ENCODE results near the gene SRCAP.

The SRCAP gene

GRCh38 chr16:30656974-30657865 lies 41.8 kb upstream of the SRCAP start:
- no peaks in the 10 kb centered on the region for H3K9me3 ChIP-seq (ENCODE audit: control insufficient read depth in 1 of 2, low read length in 2 of 2)
- H3K36me3 ChIP-seq (ENCODE audit: control insufficient read depth in 1 of 2, insufficient read depth in 2 of 2, low read length in 2 of 2) = peaks cover 38 to 54% of the 10 kb centered on the region in 2 donors
- peak overlapping the region; percentile 62 to 65 for H3K4me3 ChIP-seq (ENCODE audit: low read depth in 1 of 2, low read length in 2 of 2)
- no peaks in the 10 kb centered on the region for H3K27me3 ChIP-seq (ENCODE audit: low read depth, low read length)
- peak overlapping the region; percentile 92 for H3K27ac ChIP-seq (ENCODE audit: low read length)
- peaks cover 27 to 43% of the 10 kb centered on the region in 2 donors for H3K4me1 ChIP-seq (ENCODE audit: control insufficient read depth in 1 of 2, insufficient read depth in 2 of 2, low read length in 2 of 2)

DNA sequence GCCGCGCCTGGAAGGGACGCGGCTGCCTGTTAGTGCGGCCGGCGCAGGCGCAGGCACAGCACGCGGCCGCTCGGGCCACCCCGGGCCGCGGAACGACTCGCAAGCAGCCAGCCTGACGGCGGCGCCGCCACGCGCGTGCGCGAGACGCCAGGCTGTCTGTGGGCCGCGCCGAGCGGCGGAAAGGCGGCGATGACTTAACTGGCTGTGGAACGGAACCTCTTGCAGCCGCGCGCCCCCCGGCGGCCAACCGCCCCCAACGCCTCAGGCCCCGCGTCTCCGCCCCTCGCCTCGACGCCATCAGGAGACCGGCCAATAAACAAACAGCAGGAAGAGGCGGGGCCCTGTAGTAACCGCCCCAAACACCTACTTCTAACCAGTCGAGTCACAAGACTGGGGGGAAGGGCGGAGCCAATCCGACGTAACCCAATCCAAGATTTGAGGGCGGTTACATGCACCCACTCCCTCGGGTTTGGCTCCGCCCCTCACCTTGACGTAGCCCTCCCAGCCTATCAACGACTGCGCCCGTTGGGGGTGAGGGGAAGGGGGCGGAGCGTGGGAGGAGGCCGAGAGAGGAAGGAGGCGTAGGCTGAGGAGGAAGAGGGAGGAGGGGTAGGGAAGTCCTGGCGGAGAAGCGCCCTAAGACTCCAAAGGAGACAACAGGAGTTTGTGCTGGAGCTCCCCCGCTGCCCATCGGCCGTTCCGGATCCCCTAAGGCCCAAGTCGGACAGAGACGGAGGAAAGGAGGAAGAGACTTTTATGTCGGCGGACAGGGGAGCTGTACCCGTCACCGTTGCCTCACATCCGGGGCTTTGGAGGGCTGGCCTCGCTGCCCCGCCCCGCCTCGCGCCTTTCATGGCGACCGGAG lies 40.9 kb upstream of the SRCAP start, which contains the start of gene FBRS:
FBRS (plus strand) TSS at position 566 of the 865 bp plus-strand sequence. CDS start 1,088 bp downstream, outside the sequence.
- H3K4me1 ChIP-seq (ENCODE audit: control insufficient read depth in 1 of 2, insufficient read depth in 2 of 2, low read length in 2 of 2) = peaks cover 24 to 43% of the 10 kb centered on the region in 2 donors
- peaks cover 38 to 58% of the 10 kb centered on the region in 2 donors for H3K36me3 ChIP-seq (ENCODE audit: control insufficient read depth in 1 of 2, insufficient read depth in 2 of 2, low read length in 2 of 2)
- H3K27me3 ChIP-seq (ENCODE audit: low read depth, low read length) = no peaks in the 10 kb centered on the region
- peak within 1 kb of the TSS; percentile 98 for H3K27ac ChIP-seq (ENCODE audit: low read length)
- H3K4me3 ChIP-seq (ENCODE audit: low read depth in 1 of 2, low read length in 2 of 2) = peak within 1 kb of the TSS; percentile 84 to 92
- no peaks in the 10 kb centered on the region for H3K9me3 ChIP-seq (ENCODE audit: control insufficient read depth in 1 of 2, low read length in 2 of 2)

DNA sequence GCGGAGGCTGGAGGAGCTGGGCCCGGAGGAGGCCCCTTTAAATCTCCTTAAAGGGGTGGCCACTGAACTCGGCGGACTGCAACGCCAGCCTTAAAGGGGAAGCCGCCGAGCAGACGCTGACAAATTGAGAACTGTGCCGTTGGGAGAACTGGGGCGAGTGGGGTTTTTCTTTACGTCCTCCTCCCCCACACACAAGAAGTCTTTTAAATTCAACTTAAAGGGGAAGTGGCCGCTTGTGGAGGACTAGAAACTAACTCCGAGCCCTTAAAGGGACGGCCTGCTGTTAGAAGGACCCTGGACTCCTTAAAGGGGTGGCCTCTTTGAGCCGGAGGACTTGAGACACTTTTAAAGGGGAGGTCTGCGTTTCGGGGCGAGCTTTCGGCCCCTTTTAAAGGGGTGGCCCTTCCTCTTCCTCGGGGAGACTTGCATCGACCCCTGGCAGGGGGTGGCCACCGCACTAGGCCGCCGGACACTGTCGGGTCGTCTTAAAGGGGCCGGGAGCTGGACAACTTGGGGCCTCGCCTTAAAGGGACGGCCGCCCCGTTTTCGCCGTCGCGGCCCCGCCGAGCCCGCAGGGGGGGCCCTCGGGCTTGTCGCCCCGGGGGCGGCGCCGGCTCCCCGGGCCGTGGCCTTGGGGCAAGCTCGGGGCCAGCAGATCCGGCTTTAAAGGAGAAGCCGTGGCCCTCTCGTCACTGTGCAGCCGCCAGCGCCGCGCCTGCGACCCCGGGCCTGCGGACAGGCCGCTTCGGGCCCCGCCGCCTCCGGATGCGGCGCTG lies 40.1 kb upstream of the SRCAP start:
- Histone ChIP-seq H3K27ac (ENCODE audit: low read length) (peak overlapping the region; percentile 98), H3K4me1 (ENCODE audit: control insufficient read depth in 1 of 2, insufficient read depth in 2 of 2, low read length in 2 of 2) (peaks cover 24 to 50% of the 10 kb centered on the region in 2 donors), H3K4me3 (ENCODE audit: low read depth in 1 of 2, low read length in 2 of 2) (peak overlapping the region; percentile 84 to 92), H3K27me3 (ENCODE audit: low read depth, low read length) (no peaks in the 10 kb centered on the region), H3K36me3 (ENCODE audit: control insufficient read depth in 1 of 2, insufficient read depth in 2 of 2, low read length in 2 of 2) (peaks cover 45 to 58% of the 10 kb centered on the region in 2 donors), H3K9me3 (ENCODE audit: control insufficient read depth in 1 of 2, low read length in 2 of 2) (no peaks in the 10 kb centered on the region)

DNA sequence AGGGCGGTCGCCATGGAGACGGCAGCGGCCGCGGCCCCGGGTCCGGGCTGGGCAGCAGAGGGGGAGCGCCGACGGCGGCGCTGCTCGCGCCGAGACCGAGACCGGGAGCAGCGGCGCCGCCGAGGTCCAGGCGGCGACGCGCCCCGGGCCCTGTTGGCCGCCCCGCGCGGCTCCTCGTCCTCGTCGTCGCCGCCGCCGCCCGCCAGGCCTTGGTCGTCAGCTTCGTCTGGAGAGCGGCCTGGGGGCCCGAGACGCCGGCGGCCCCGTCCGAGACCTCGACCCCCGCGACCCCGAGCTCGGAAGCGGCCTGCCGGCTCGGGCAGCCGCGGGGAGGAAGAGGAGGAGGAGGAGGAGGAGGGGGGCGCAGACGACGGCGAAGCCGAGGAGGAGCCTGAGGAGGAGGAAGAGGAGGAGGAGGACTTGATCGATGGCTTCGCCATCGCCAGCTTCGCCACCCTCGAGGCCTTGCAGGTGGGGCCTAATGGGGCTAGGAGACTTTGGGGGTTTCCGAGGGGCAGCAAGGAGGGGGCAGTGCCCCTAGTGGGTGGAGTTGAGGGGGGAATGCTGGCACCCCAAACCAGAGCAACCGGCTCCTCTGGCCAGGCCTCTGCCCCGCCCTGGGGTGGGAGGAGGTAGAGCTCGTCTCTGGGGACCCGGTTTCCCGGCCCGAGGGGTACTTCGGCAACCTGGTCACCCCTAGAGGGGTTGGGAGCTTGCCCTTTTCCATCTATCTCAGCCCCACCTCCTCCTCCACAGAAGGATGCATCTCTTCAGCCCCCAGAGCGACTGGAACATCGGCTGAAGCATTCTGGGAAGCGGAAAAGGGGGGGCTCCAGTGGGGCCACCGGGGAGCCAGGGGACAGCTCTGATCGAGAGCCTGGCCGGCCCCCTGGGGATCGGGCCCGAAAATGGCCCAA lies 39.2 kb upstream of the SRCAP start:
- no peaks in the 10 kb centered on the region for H3K9me3 ChIP-seq (ENCODE audit: control insufficient read depth in 1 of 2, low read length in 2 of 2)
- no peaks in the 10 kb centered on the region for H3K27me3 ChIP-seq (ENCODE audit: low read depth, low read length)
- H3K4me1 ChIP-seq (ENCODE audit: control insufficient read depth in 1 of 2, insufficient read depth in 2 of 2, low read length in 2 of 2) = peaks cover 24 to 49% of the 10 kb centered on the region in 2 donors
- H3K36me3 ChIP-seq (ENCODE audit: control insufficient read depth in 1 of 2, insufficient read depth in 2 of 2, low read length in 2 of 2) = peaks cover 40 to 55% of the 10 kb centered on the region in 2 donors
- peak overlapping the region; percentile 87 to 92 for H3K4me3 ChIP-seq (ENCODE audit: low read depth in 1 of 2, low read length in 2 of 2)
- peak overlapping the region; percentile 98 for H3K27ac ChIP-seq (ENCODE audit: low read length)

- H3K4me3 ChIP-seq (ENCODE audit: low read depth in 1 of 2, low read length in 2 of 2) = peak overlapping the region; percentile 87 to 92
- H3K9me3 ChIP-seq (ENCODE audit: control insufficient read depth in 1 of 2, low read length in 2 of 2) = no peaks in the 10 kb centered on the region
- H3K27ac ChIP-seq (ENCODE audit: low read length) = peak overlapping the region; percentile 80
- no peaks in the 10 kb centered on the region for H3K27me3 ChIP-seq (ENCODE audit: low read depth, low read length)
- peaks cover 42 to 55% of the 10 kb centered on the region in 2 donors for H3K36me3 ChIP-seq (ENCODE audit: control insufficient read depth in 1 of 2, insufficient read depth in 2 of 2, low read length in 2 of 2)
- H3K4me1 ChIP-seq (ENCODE audit: control insufficient read depth in 1 of 2, insufficient read depth in 2 of 2, low read length in 2 of 2) = peaks cover 24 to 49% of the 10 kb centered on the region in 2 donors
Observed at GRCh38 chr16:30660424-30661261, 38.3 kb upstream of the SRCAP start.

- no peaks in the 10 kb centered on the region for H3K27me3 ChIP-seq (ENCODE audit: low read depth, low read length)
- peaks cover 21 to 41% of the 10 kb centered on the region in 2 donors for H3K4me1 ChIP-seq (ENCODE audit: control insufficient read depth in 1 of 2, insufficient read depth in 2 of 2, low read length in 2 of 2)
- no peak overlapping the region for H3K4me3 ChIP-seq (ENCODE audit: low read depth in 1 of 2, low read length in 2 of 2)
- H3K27ac ChIP-seq (ENCODE audit: low read length) = no peak overlapping the region
- no peaks in the 10 kb centered on the region for H3K9me3 ChIP-seq (ENCODE audit: control insufficient read depth in 1 of 2, low read length in 2 of 2)
- peaks cover 55 to 62% of the 10 kb centered on the region in 2 donors for H3K36me3 ChIP-seq (ENCODE audit: control insufficient read depth in 1 of 2, insufficient read depth in 2 of 2, low read length in 2 of 2)
Observed at GRCh38 chr16:30662449-30662848, 36.5 kb upstream of the SRCAP start.

DNA sequence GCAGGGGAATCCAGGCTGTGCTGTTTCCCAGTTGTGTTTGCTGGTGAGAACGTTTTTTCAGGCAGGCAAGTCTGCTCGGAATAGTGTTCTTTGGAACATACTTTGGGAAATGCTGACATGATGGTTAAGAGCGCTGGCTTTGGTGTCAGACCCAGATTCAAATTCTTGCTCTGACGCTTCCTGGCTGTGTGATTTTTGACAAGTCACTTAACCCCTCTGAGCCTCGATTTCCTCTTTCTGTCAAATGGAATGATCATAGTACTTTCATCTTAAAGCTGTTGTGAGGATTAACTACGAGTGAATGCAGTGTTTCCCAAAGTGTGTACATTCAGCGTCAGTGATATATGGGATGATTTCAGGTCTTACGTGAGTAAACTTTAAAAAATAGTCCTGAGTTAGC lies 35.9 kb upstream of the SRCAP start:
- Histone ChIP-seq H3K9me3 (ENCODE audit: control insufficient read depth in 1 of 2, low read length in 2 of 2) (no peaks in the 10 kb centered on the region), H3K36me3 (ENCODE audit: control insufficient read depth in 1 of 2, insufficient read depth in 2 of 2, low read length in 2 of 2) (peaks cover 61 to 68% of the 10 kb centered on the region in 2 donors), H3K4me3 (ENCODE audit: low read depth in 1 of 2, low read length in 2 of 2) (no peak overlapping the region), H3K27me3 (ENCODE audit: low read depth, low read length) (no peaks in the 10 kb centered on the region), H3K4me1 (ENCODE audit: control insufficient read depth in 1 of 2, insufficient read depth in 2 of 2, low read length in 2 of 2) (peaks cover 19 to 39% of the 10 kb centered on the region in 2 donors), H3K27ac (ENCODE audit: low read length) (no peak overlapping the region)

DNA sequence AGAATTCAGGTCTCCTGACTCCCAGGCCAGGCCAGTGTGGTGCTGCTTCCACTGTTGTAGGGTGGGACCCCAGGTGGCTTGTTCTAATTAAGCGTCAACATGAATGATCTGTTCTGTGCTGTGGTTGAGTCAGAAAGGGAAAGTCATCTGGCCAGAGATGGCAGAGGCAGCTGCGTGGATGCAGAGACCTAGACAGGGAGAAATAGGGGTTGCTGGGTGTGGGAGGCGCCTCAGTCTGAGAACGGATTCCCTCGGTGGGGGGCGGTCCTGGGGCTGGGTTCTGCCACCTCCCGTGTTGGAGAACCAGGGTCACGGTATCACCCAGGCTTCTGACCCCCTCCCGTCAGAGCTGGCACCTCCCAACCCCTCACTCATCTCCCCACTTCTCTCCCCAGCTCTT lies 35.2 kb upstream of the SRCAP start:
- no peaks in the 10 kb centered on the region for H3K27me3 ChIP-seq (ENCODE audit: low read depth, low read length)
- H3K27ac ChIP-seq (ENCODE audit: low read length) = no peak overlapping the region
- no peak overlapping the region for H3K4me3 ChIP-seq (ENCODE audit: low read depth in 1 of 2, low read length in 2 of 2)
- peaks cover 19 to 39% of the 10 kb centered on the region in 2 donors for H3K4me1 ChIP-seq (ENCODE audit: control insufficient read depth in 1 of 2, insufficient read depth in 2 of 2, low read length in 2 of 2)
- H3K36me3 ChIP-seq (ENCODE audit: control insufficient read depth in 1 of 2, insufficient read depth in 2 of 2, low read length in 2 of 2) = peaks cover 66 to 71% of the 10 kb centered on the region in 2 donors
- no peaks in the 10 kb centered on the region for H3K9me3 ChIP-seq (ENCODE audit: control insufficient read depth in 1 of 2, low read length in 2 of 2)

DNA sequence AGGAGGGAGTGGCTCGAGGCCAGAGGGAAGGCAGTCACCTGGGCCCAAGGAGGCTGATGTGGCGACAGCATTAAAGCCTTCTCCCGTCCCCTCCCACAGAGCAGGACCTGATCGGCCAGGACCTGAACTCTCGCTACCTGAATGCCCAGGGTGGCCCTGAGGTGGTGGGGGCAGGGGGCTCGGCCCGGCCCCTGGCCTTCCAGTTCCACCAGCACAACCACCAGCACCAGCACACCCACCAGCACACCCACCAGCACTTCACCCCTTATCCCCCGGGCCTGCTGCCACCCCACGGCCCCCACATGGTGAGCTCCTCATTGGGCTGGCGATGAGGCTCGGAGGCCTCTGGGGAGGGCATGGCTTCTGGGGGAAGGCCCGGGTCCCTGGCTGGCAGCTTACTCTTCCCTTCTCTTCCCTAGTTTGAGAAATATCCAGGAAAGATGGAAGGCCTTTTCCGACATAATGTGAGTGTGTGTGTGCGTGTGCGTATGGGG lies 34.3 kb upstream of the SRCAP start:
- Histone ChIP-seq H3K27me3 (ENCODE audit: low read depth, low read length) (no peaks in the 10 kb centered on the region), H3K9me3 (ENCODE audit: control insufficient read depth in 1 of 2, low read length in 2 of 2) (no peaks in the 10 kb centered on the region), H3K36me3 (ENCODE audit: control insufficient read depth in 1 of 2, insufficient read depth in 2 of 2, low read length in 2 of 2) (peaks cover 66 to 79% of the 10 kb centered on the region in 2 donors), H3K4me3 (ENCODE audit: low read depth in 1 of 2, low read length in 2 of 2) (no peak overlapping the region), H3K27ac (ENCODE audit: low read length) (no peak overlapping the region), H3K4me1 (ENCODE audit: control insufficient read depth in 1 of 2, insufficient read depth in 2 of 2, low read length in 2 of 2) (peaks cover 19 to 39% of the 10 kb centered on the region in 2 donors)

Measured in muscle layer of duodenum (tissue), 2 donors.